HepG2 (cell line): ENCODE measurements around the gene ACTN3. TPM values are rescaled to one million over a fixed set of nuclear protein-coding genes. Genes with fewer than 3 reads are reported as not detected.

Source experiments
- ARID3A ChIP-seq: IDR thresholded peaks from 2 replicates; pipeline ENCODE4 v1.6.1; 2012; ENCODE audit warnings: low read depth, low read length, improper control_type of control experiment
- CHD2 ChIP-seq: IDR thresholded peaks from 2 replicates; pipeline ENCODE4 v1.6.1; 2011; ENCODE audit warnings: low read depth, low read length, improper control_type of control experiment
- DNMT3B ChIP-seq: conservative IDR thresholded peaks from 2 replicates; pipeline ENCODE4 v1.6.1; 2016; ENCODE audit warnings: missing biosample characterization, control low read depth
- EZH2 ChIP-seq: conservative IDR thresholded peaks from 2 replicates; pipeline ENCODE4 v1.6.1; 2012; ENCODE audit warnings: mild to moderate bottlenecking, low read depth, low read length, moderate library complexity
- FOXK1 ChIP-seq: sonication (generic); formaldehyde crosslinking; IDR thresholded peaks from 2 replicates; pipeline ENCODE4 v1.4.0; 2020; ENCODE audit warnings: low read depth, missing genetic modification reagents, borderline replicate concordance
- GATAD1 ChIP-seq: IDR thresholded peaks from 2 replicates; pipeline ENCODE4 v1.6.1; 2016; ENCODE audit warnings: missing genetic modification reagents, missing compliant biosample characterization
- GLMP ChIP-seq: sonication (generic); formaldehyde crosslinking; IDR thresholded peaks from 2 replicates; pipeline ENCODE4 v1.9.0; 2021; ENCODE audit warnings: missing genetic modification reagents, mild to moderate bottlenecking, borderline replicate concordance
- HDAC2 ChIP-seq: sonication (generic); formaldehyde crosslinking; IDR thresholded peaks from 2 replicates; pipeline ENCODE4 v1.4.0; 2020; ENCODE audit warnings: missing genetic modification reagents
- JUND ChIP-seq: sonication (generic); formaldehyde crosslinking; IDR thresholded peaks from 2 replicates; pipeline ENCODE4 v1.8.0; 2022; ENCODE audit warnings: mild to moderate bottlenecking, missing genetic modification reagents
- MTF2 ChIP-seq: sonication (generic); formaldehyde crosslinking; IDR thresholded peaks from 2 replicates; pipeline ENCODE4 v1.5.0; 2020; ENCODE audit warnings: missing genetic modification reagents, borderline replicate concordance
- NKX3-1 ChIP-seq: sonication (generic); formaldehyde crosslinking; IDR thresholded peaks from 2 replicates; pipeline ENCODE4 v1.5.0; 2020; ENCODE audit warnings: missing genetic modification reagents
- NONO ChIP-seq, 2 experiments: fragments of 450-650 bp in 1 of 2; sonication (generic) in 1 of 2; formaldehyde crosslinking in 1 of 2; IDR thresholded peaks in 1 of 2; conservative IDR thresholded peaks in 1 of 2; 2 replicates each; pipeline versions ENCODE4 v1.6.1 to v1.8.0; 2017 to 2022; ENCODE audit warnings: mild to moderate bottlenecking in 1 of 2, missing genetic modification reagents in 1 of 2, moderate library complexity in 1 of 2
- PITX1 ChIP-seq: sonication (generic); formaldehyde crosslinking; IDR thresholded peaks from 2 replicates; pipeline ENCODE4 v1.5.1; 2020; ENCODE audit warnings: mild to moderate bottlenecking, missing genetic modification reagents
- PREB ChIP-seq: sonication (generic); formaldehyde crosslinking; IDR thresholded peaks from 2 replicates; pipeline ENCODE4 v1.4.0; 2020; ENCODE audit warnings: missing genetic modification reagents
- SMAD3 ChIP-seq: sonication (generic); formaldehyde crosslinking; IDR thresholded peaks from 2 replicates; pipeline ENCODE4 v1.4.0; 2020; ENCODE audit warnings: missing genetic modification reagents
- TARDBP ChIP-seq: sonication (generic); formaldehyde crosslinking; IDR thresholded peaks from 2 replicates; pipeline ENCODE4 v1.8.0; 2022; ENCODE audit warnings: mild to moderate bottlenecking, missing genetic modification reagents
- TBX3 ChIP-seq: fragments of 450-650 bp; IDR thresholded peaks from 2 replicates; pipeline ENCODE4 v1.6.1; 2017; ENCODE audit warnings: antibody characterized with exemption, mild to moderate bottlenecking, inconsistent platforms, borderline replicate concordance
- TEAD2 ChIP-seq: sonication (generic); formaldehyde crosslinking; IDR thresholded peaks from 2 replicates; pipeline ENCODE4 v1.9.0; 2021; ENCODE audit warnings: missing genetic modification reagents
- YEATS2 ChIP-seq: sonication (generic); formaldehyde crosslinking; IDR thresholded peaks from 2 replicates; pipeline ENCODE4 v1.4.0; 2020; ENCODE audit warnings: missing genetic modification reagents, borderline replicate concordance
- ZNF260 ChIP-seq: sonication (generic); formaldehyde crosslinking; IDR thresholded peaks from 2 replicates; pipeline ENCODE4 v1.4.0; 2020; ENCODE audit warnings: missing genetic modification reagents, low read depth, mild to moderate bottlenecking, borderline replicate concordance
- ZNF510 ChIP-seq: sonication (generic); formaldehyde crosslinking; IDR thresholded peaks from 2 replicates; pipeline ENCODE4 v1.4.0; 2020; ENCODE audit warnings: low read depth, mild to moderate bottlenecking, missing genetic modification reagents
- ZNF710 ChIP-seq: sonication (generic); formaldehyde crosslinking; IDR thresholded peaks from 2 replicates; pipeline ENCODE4 v1.5.0; 2020; ENCODE audit warnings: mild to moderate bottlenecking, missing genetic modification reagents, borderline replicate concordance
- ZNF720 ChIP-seq: sonication (generic); formaldehyde crosslinking; IDR thresholded peaks from 2 replicates; pipeline ENCODE4 v1.4.0; 2020; ENCODE audit warnings: missing genetic modification reagents
- polyA plus RNA-seq, 8 experiments: library from polyadenylated mRNA; depleted of rRNA in 3 of 8; stranded (reverse) in 7 of 8; unstranded in 1 of 8; fragments of >200 nt; fragmentation: Illumina TruSeq in 4 of 8; extraction: Trizol in 4 of 8; gene quantifications; 2 replicates each; pipeline versions ENCODE4 v1.2.1 to v1.2.3, GENCODE V29; 2011 to 2016; ENCODE audit warnings: low read depth in 4 of 8, missing spikeins in 1 of 8, mixed read lengths in 1 of 8; ENCODE audit not compliant: insufficient read depth in 1 of 8
- total RNA-seq, 5 experiments: library from RNA; depleted of rRNA; stranded (reverse); fragments of >200 nt; fragmentation: Illumina TruSeq; extraction: Trizol; gene quantifications; 2 replicates each; pipeline ENCODE4 v1.2.3, GENCODE V29; 2016; ENCODE audit warnings: low read depth in 1 of 5

Gene ACTN3
- total and polyA plus RNA-seq, 2 of the 13 experiments (the other 11 are each of a cell fraction or from before 2014, with no cell fraction given), result 0.04 to 0.09 TPM

- TF ChIP-seq YEATS2, result peak; percentile 64; the same call in 1 of the 2 replicates
- no peak for TF ChIP-seq DNMT3B (CRISPR knock-in tag)
- TF ChIP-seq GLMP, result no peak
- TF ChIP-seq MTF2 (CRISPR knock-in tag), result no peak
- 0 out of 2 replicates have a peak, but pooled peaks have one; percentile 40 for TF ChIP-seq NKX3-1
- TF ChIP-seq TBX3, result no peak
- TF ChIP-seq PITX1 (CRISPR knock-in tag), result 0 out of 2 replicates have a peak, but pooled peaks have one; percentile 27
- TF ChIP-seq PREB (CRISPR knock-in tag), result no peak
- peak; percentile 21; the same call in 1 of the 2 replicates for TF ChIP-seq FOXK1 (CRISPR knock-in tag)
- no peak for TF ChIP-seq ARID3A
- TF ChIP-seq HDAC2 (CRISPR knock-in tag), result peak; percentile 8; the same call in 1 of the 2 replicates
- no peak for TF ChIP-seq ZNF720
- TF ChIP-seq CHD2, result peak; percentile 53; the same call in 1 of the 2 replicates
- no peak for TF ChIP-seq NONO (IDR thresholded peaks at IDR 0.05)
- TF ChIP-seq NONO (CRISPR knock-in tag; conservative IDR thresholded peaks at IDR 0.05), result peak; percentile 35; the same call in 1 of the 2 replicates
- no peak for TF ChIP-seq TEAD2
- TF ChIP-seq TARDBP, result no peak
- 0 out of 2 replicates have a peak, but pooled peaks have one; percentile 21 for TF ChIP-seq ZNF710 (CRISPR knock-in tag)
- no peak for TF ChIP-seq JUND (CRISPR knock-in tag)
- 0 out of 2 replicates have a peak, but pooled peaks have one; percentile 33 for TF ChIP-seq GATAD1
- no peak for TF ChIP-seq ZNF260 (CRISPR knock-in tag)
- no peak for TF ChIP-seq EZH2
- no peak for TF ChIP-seq SMAD3 (CRISPR knock-in tag)
- no peak for TF ChIP-seq ZNF510 (CRISPR knock-in tag)
These were observed 869 bp upstream of the ACTN3 start, which contains the start of gene ZDHHC24 (continued) for GRCh38 chr11:66545701-66546367.
